HG03108 (cell line): ENCODE results near the gene CHST2.
A peak's percentile ranks its signal among the peaks of the same experiment; 100 is the strongest.

Experiments used
- ATAC-seq: cut with Tn5 transposase; IDR thresholded peaks from one replicate; pipeline ENCODE4 v1.9.1; 2021; ENCODE audit warnings: moderate library complexity; ENCODE audit not compliant: unreplicated experiment

Gene CHST2

GRCh38 chr3:143128227-143128955 lies 8.8 kb downstream of the CHST2 start:
- ATAC-seq = no peak

GRCh38 chr3:143132246-143132980 lies 12.8 kb downstream of the CHST2 start:
- no peak for ATAC-seq

GRCh38 chr3:143134471-143134870 lies 14.9 kb downstream of the CHST2 start:
- ATAC-seq = no peak

- no peak for ATAC-seq
These were observed 15.6 kb downstream of the CHST2 start for GRCh38 chr3:143135150-143135549.

- no peak for ATAC-seq
These were observed 18.0 kb downstream of the CHST2 start for GRCh38 chr3:143137435-143138036.

GRCh38 chr3:143138953-143139352 lies 19.4 kb downstream of the CHST2 start:
- ATAC-seq = no peak

- no peak for ATAC-seq
These were observed 20.2 kb downstream of the CHST2 start for GRCh38 chr3:143139762-143140161.

- no peak for ATAC-seq
These were observed 21.0 kb downstream of the CHST2 start for GRCh38 chr3:143140550-143140949.

GRCh38 chr3:143142354-143142753 lies 22.8 kb downstream of the CHST2 start:
- ATAC-seq = no peak

GRCh38 chr3:143145906-143146305 lies 26.3 kb downstream of the CHST2 start:
- no peak for ATAC-seq

GRCh38 chr3:143146486-143147274 lies 27.1 kb downstream of the CHST2 start:
- ATAC-seq = no peak

GRCh38 chr3:143147707-143148106 lies 28.1 kb downstream of the CHST2 start:
- no peak for ATAC-seq

- ATAC-seq = no peak
These were observed 30.5 kb downstream of the CHST2 start for GRCh38 chr3:143150071-143150470.

- no peak for ATAC-seq
These were observed 31.6 kb downstream of the CHST2 start for GRCh38 chr3:143151004-143151731.

- no peak for ATAC-seq
These were observed 32.5 kb downstream of the CHST2 start for GRCh38 chr3:143152043-143152442.

GRCh38 chr3:143155756-143156155 lies 36.2 kb downstream of the CHST2 start:
- no peak for ATAC-seq

- ATAC-seq = peak; percentile 83
These were observed 38.7 kb downstream of the CHST2 start for GRCh38 chr3:143158014-143158988.

- no peak for ATAC-seq
These were observed 40.9 kb downstream of the CHST2 start for GRCh38 chr3:143160437-143160836.

- ATAC-seq = no peak
These were observed 44.1 kb downstream of the CHST2 start for GRCh38 chr3:143163562-143164100.
